ENCODE measurements around the gene RBMY1D. TPM values are rescaled to one million over a fixed set of nuclear protein-coding genes. Genes with fewer than 3 reads are reported as not detected.

The RBMY1D gene
- total RNA-seq = not detected in 2 replicates

GRCh38 chrY:21894426-21894825, at the start of gene RBMY1D:
RBMY1D (minus strand) TSS chrY:21894526; CDS start chrY:21892513, 2,013 bp downstream.

GRCh38 chrY:21917932-21918331, 23.6 kb upstream of the RBMY1D start, which contains the start of gene RBMY1E:
RBMY1E (minus strand) TSS chrY:21918032; CDS start chrY:21916054, 1,978 bp downstream.

Other genes starting within 250 kb of the RBMY1D start
- gene RBMY1E, start 23.5 kb upstream of the RBMY1D start, total RNA-seq = not detected in 2 replicates

Data from hair follicle dermal papilla cell (primary cell).